GM06990 (cell line): Measurements from ENCODE around the gene USP12.

Source experiments
- DNase-seq: peaks from one replicate; pipeline ENCODE4 v3.0.0-alpha.2; 2011; ENCODE audit not compliant: insufficient read length; ENCODE audit errors: extremely low read depth
- H3K27me3 ChIP-seq: replicated peaks from 2 replicates; pipeline ENCODE4 v1.6.0; 2011; ENCODE audit warnings: low read length; ENCODE audit not compliant: control insufficient read depth, insufficient read depth
- H3K36me3 ChIP-seq: 2 replicates; pipeline ENCODE4 v1.5.1; 2011; ENCODE audit warnings: low read length; ENCODE audit not compliant: control insufficient read depth, insufficient read depth
- H3K4me3 ChIP-seq: replicated peaks from 2 replicates; pipeline ENCODE4 v1.5.1; 2011; ENCODE audit warnings: low read depth, mild to moderate bottlenecking, control low read depth, low read length
- TF ChIP-seq, protein P1 (sequence below): IDR thresholded peaks from 2 replicates; pipeline ENCODE4 v1.5.1; 2011; ENCODE audit warnings: low read length, control low read depth, mild to moderate bottlenecking, inconsistent platforms; ENCODE audit not compliant: insufficient read depth, poor library complexity, severe bottlenecking

Gene USP12

GRCh38 chr13:27055526-27055925 is 116.1 kb downstream of the USP12 start:
- no peak overlapping the region for H3K4me3 ChIP-seq
- TF ChIP-seq, protein P1, sequence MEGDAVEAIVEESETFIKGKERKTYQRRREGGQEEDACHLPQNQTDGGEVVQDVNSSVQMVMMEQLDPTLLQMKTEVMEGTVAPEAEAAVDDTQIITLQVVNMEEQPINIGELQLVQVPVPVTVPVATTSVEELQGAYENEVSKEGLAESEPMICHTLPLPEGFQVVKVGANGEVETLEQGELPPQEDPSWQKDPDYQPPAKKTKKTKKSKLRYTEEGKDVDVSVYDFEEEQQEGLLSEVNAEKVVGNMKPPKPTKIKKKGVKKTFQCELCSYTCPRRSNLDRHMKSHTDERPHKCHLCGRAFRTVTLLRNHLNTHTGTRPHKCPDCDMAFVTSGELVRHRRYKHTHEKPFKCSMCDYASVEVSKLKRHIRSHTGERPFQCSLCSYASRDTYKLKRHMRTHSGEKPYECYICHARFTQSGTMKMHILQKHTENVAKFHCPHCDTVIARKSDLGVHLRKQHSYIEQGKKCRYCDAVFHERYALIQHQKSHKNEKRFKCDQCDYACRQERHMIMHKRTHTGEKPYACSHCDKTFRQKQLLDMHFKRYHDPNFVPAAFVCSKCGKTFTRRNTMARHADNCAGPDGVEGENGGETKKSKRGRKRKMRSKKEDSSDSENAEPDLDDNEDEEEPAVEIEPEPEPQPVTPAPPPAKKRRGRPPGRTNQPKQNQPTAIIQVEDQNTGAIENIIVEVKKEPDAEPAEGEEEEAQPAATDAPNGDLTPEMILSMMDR, result no peak
- H3K36me3 ChIP-seq, result no peaks in the 10 kb centered on the region; the same call in none of the 2 replicates
- H3K27me3 ChIP-seq, result no peaks in the 10 kb centered on the region
- DNase-seq, result no peak

- no peak overlapping the region for H3K4me3 ChIP-seq
- no peaks in the 10 kb centered on the region; the same call in none of the 2 replicates for H3K36me3 ChIP-seq
- H3K27me3 ChIP-seq, result no peaks in the 10 kb centered on the region
- TF ChIP-seq, protein P1, result no peak
- no peak for DNase-seq
Measured at GRCh38 chr13:27054760-27055159, 116.9 kb downstream of the USP12 start.

- TF ChIP-seq, protein P1, result no peak
- Histone ChIP-seq H3K36me3 (no peaks in the 10 kb centered on the region; the same call in none of the 2 replicates), H3K27me3 (no peaks in the 10 kb centered on the region), H3K4me3 (no peak overlapping the region)
- no peak for DNase-seq
Measured at GRCh38 chr13:27053902-27054595, 117.6 kb downstream of the USP12 start.

- DNase-seq, result no peak
- no peak overlapping the region for H3K4me3 ChIP-seq
- no peaks in the 10 kb centered on the region; the same call in none of the 2 replicates for H3K36me3 ChIP-seq
Measured at GRCh38 chr13:27053210-27053884, 118.3 kb downstream of the USP12 start.

DNA sequence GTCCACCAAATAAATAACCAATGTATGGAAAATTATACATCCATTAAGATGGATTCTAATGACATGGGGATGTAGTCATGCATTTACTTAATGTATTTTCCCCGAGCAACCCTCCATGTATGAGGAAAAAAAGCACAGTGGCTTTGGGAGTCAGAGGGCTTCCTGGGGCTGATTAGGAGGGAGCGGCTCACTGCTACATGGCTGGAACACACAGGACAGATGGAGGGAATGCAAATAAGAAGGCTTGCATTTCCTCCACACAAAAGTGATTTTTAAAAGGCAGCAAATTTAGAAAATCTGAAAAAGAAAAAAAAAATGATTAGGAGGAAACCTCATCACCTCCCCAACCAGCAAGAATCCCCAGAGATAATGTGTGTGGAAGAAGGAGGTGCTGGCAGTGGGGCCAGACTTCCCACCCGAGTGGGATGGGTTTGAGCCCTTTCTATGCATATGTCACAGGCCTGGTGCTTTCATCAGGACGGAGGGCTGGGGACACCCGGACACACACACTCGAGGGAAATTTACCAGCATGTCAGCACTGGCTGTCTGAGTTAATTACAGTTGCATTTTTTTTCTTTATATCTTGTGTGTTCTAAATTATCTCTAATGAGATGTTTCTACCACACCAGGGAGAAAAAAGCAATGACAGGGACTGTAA is 118.9 kb downstream of the USP12 start:
- TF ChIP-seq, protein P1, result no peak
- H3K27me3 ChIP-seq, result no peaks in the 10 kb centered on the region
- no peak for DNase-seq
- H3K4me3 ChIP-seq, result no peak overlapping the region
- H3K36me3 ChIP-seq, result no peaks in the 10 kb centered on the region; the same call in none of the 2 replicates

More at GRCh38 chr13:27053210-27053884, 118.3 kb downstream of the USP12 start:
- no peaks in the 10 kb centered on the region for H3K27me3 ChIP-seq
- TF ChIP-seq, protein P1, result no peak
